Natural killer cell treated with Interleukin-12 subunit alpha and Interleukin-12 subunit beta and Interleukin-15 and Interleukin-18, amount 100 ng/mL, for 72 hours (primary cell): ENCODE measurements around the gene TUBGCP3. TPM values are rescaled to one million over a fixed set of nuclear protein-coding genes. Genes with fewer than 3 reads are reported as not detected.
A peak's percentile ranks its signal among the peaks of the same experiment; 100 is the strongest.

Experiments used
- ATAC-seq, 2 donors: fragments of 150-1000 bp; cut with Tn5 transposase in 1 of 2; sonication (Bioruptor Pico), chemical (Tn5 transposase) in 1 of 2; 2 replicates each; pipeline ENCODE4 v1.10.0; 2021
- DNase-seq: peaks from one replicate; pipeline ENCODE4 v3.0.0; 2022; ENCODE audit warnings: low spot score
- H3K27ac Mint-ChIP-seq, 2 donors: 1 replicate in 1 of 2; 2 replicates in 1 of 2; pipeline ENCODE4 v1.8.0; 2022; ENCODE audit warnings: mixed read lengths in 2 of 2, mild to moderate bottlenecking in 1 of 2, moderate library complexity in 1 of 2
- H3K27me3 Mint-ChIP-seq, 2 donors: 1 replicate in 1 of 2; 2 replicates in 1 of 2; pipeline ENCODE4 v1.8.0; 2022; ENCODE audit warnings: mixed read lengths in 2 of 2
- H3K36me3 Mint-ChIP-seq: one replicate; pipeline ENCODE4 v1.8.0; 2022; ENCODE audit warnings: mixed read lengths
- H3K4me1 Mint-ChIP-seq, 2 donors: 1 replicate in 1 of 2; 2 replicates in 1 of 2; pipeline ENCODE4 v1.8.0; 2022; ENCODE audit warnings: low read depth in 2 of 2, mixed read lengths in 2 of 2, mild to moderate bottlenecking in 1 of 2
- H3K4me3 Mint-ChIP-seq: one replicate; pipeline ENCODE4 v1.8.0; 2022; ENCODE audit warnings: mixed read lengths
- H3K9me3 Mint-ChIP-seq: 2 replicates; pipeline ENCODE4 v1.8.0; 2022; ENCODE audit warnings: mixed read lengths
- total RNA-seq, 2 donors: library from RNA; stranded (reverse); gene quantifications; one replicate each; pipeline ENCODE4 v1.2.3, GENCODE V29; 2022

Gene TUBGCP3
- total RNA-seq, 2 donors from 2014 or later, result 46.7 to 86.3 TPM

- DNase-seq, result no peak
- Mint-ChIP-seq H3K27me3 (peaks cover 11 to 21% of the 10 kb centered on the region in 2 donors), H3K36me3 (no peaks in the 10 kb centered on the region), H3K9me3 (no peaks in the 10 kb centered on the region), H3K4me3 (peak overlapping the region; percentile 86), H3K4me1 (peaks cover 6 to 7% of the 10 kb centered on the region in 2 donors), H3K27ac (no peak overlapping the region)
- ATAC-seq, result no peak
Observed at GRCh38 chr13:112605531-112605990, 17.6 kb upstream of the TUBGCP3 start.

GRCh38 chr13:112603641-112604225 lies 15.8 kb upstream of the TUBGCP3 start:
- Mint-ChIP-seq H3K4me1 (peaks cover 6 to 7% of the 10 kb centered on the region in 2 donors), H3K36me3 (no peaks in the 10 kb centered on the region), H3K27me3 (peaks cover 8 to 13% of the 10 kb centered on the region in 2 donors), H3K4me3 (no peak overlapping the region), H3K9me3 (no peaks in the 10 kb centered on the region), H3K27ac (no peak overlapping the region)
- no peak for DNase-seq
- ATAC-seq, result no peak

- no peak for DNase-seq
- H3K27ac Mint-ChIP-seq, result no peak overlapping the region
- ATAC-seq, result no peak
- H3K27me3 Mint-ChIP-seq, result peaks cover 11 to 12% of the 10 kb centered on the region in 2 donors
- H3K9me3 Mint-ChIP-seq, result no peaks in the 10 kb centered on the region
- peaks cover 6 to 7% of the 10 kb centered on the region in 2 donors for H3K4me1 Mint-ChIP-seq
- no peaks in the 10 kb centered on the region for H3K36me3 Mint-ChIP-seq
- H3K4me3 Mint-ChIP-seq, result no peak overlapping the region
Observed at GRCh38 chr13:112602189-112602588, 14.2 kb upstream of the TUBGCP3 start.

- H3K27me3 Mint-ChIP-seq, result peaks cover 14 to 15% of the 10 kb centered on the region in 2 donors
- ATAC-seq, result no peak
Observed at GRCh38 chr13:112601371-112601770, 13.4 kb upstream of the TUBGCP3 start.

GRCh38 chr13:112596235-112596634 lies 8.3 kb upstream of the TUBGCP3 start:
- peaks cover 24 to 25% of the 10 kb centered on the region in 2 donors for H3K27me3 Mint-ChIP-seq
- peak overlapping the region; percentile 35 for H3K4me3 Mint-ChIP-seq
- H3K4me1 Mint-ChIP-seq, result peaks cover 9 to 12% of the 10 kb centered on the region in 2 donors
- H3K9me3 Mint-ChIP-seq, result no peaks in the 10 kb centered on the region
- no peak for DNase-seq
- no peak for ATAC-seq
- peaks cover 5% of the 10 kb centered on the region for H3K36me3 Mint-ChIP-seq
- H3K27ac Mint-ChIP-seq, result peak overlapping the region in 1 of 2 donors; percentile 25

More at GRCh38 chr13:112601371-112601770, 13.4 kb upstream of the TUBGCP3 start:
- DNase-seq, result no peak
- H3K4me3 Mint-ChIP-seq, result no peak overlapping the region
- H3K9me3 Mint-ChIP-seq, result no peaks in the 10 kb centered on the region
- H3K27ac Mint-ChIP-seq, result no peak overlapping the region
- peaks cover 6 to 8% of the 10 kb centered on the region in 2 donors for H3K4me1 Mint-ChIP-seq
- no peaks in the 10 kb centered on the region for H3K36me3 Mint-ChIP-seq

GRCh38 chr13:112592647-112593046 lies 4.7 kb upstream of the TUBGCP3 start:
- peaks cover 5% of the 10 kb centered on the region for H3K36me3 Mint-ChIP-seq
- no peak for ATAC-seq
- no peak for DNase-seq
- peaks cover 16 to 19% of the 10 kb centered on the region in 2 donors for H3K27me3 Mint-ChIP-seq
- H3K27ac Mint-ChIP-seq, result no peak overlapping the region
- no peak overlapping the region for H3K4me3 Mint-ChIP-seq
- H3K4me1 Mint-ChIP-seq, result peaks cover 20 to 27% of the 10 kb centered on the region in 2 donors
- H3K9me3 Mint-ChIP-seq, result no peaks in the 10 kb centered on the region

- Mint-ChIP-seq H3K4me3 (no peak overlapping the region), H3K9me3 (no peaks in the 10 kb centered on the region), H3K4me1 (peaks cover 22 to 30% of the 10 kb centered on the region in 2 donors), H3K27me3 (peaks cover 12 to 14% of the 10 kb centered on the region in 2 donors), H3K36me3 (peaks cover 5% of the 10 kb centered on the region), H3K27ac (no peak overlapping the region)
- DNase-seq (no peak), ATAC-seq (no peak)
Observed at GRCh38 chr13:112592181-112592580, 4.2 kb upstream of the TUBGCP3 start.

- Mint-ChIP-seq H3K9me3 (no peaks in the 10 kb centered on the region), H3K4me3 (peak overlapping the region; percentile 99), H3K36me3 (no peaks in the 10 kb centered on the region), H3K27ac (peak overlapping the region; percentile 97), H3K27me3 (no peaks in the 10 kb centered on the region), H3K4me1 (peaks cover 26 to 33% of the 10 kb centered on the region in 2 donors)
- DNase-seq, result no peak
- ATAC-seq, result no peak
Observed at GRCh38 chr13:112588490-112589297, 741 bp upstream of the TUBGCP3 start.

- Mint-ChIP-seq H3K4me1 (peaks cover 33 to 39% of the 10 kb centered on the region in 2 donors), H3K27me3 (no peaks in the 10 kb centered on the region), H3K4me3 (peak overlapping the region; percentile 99), H3K9me3 (no peaks in the 10 kb centered on the region), H3K36me3 (no peaks in the 10 kb centered on the region), H3K27ac (peak overlapping the region; percentile 97)
- peak; percentile 90 to 91 for ATAC-seq
- DNase-seq, result peak; percentile 87
Observed at GRCh38 chr13:112587212-112587763, 665 bp downstream of the TUBGCP3 start.

- DNase-seq (no peak), ATAC-seq (no peak)
- Mint-ChIP-seq H3K27ac (peak overlapping the region; percentile 97), H3K4me1 (peaks cover 36 to 48% of the 10 kb centered on the region in 2 donors), H3K9me3 (no peaks in the 10 kb centered on the region), H3K36me3 (no peaks in the 10 kb centered on the region), H3K27me3 (no peaks in the 10 kb centered on the region), H3K4me3 (peak overlapping the region; percentile 99)
Observed at GRCh38 chr13:112586334-112586960, 1.5 kb downstream of the TUBGCP3 start.

- DNase-seq (no peak), ATAC-seq (no peak)
- H3K4me3 Mint-ChIP-seq, result no peak overlapping the region
- H3K36me3 Mint-ChIP-seq, result no peaks in the 10 kb centered on the region
- H3K9me3 Mint-ChIP-seq, result no peaks in the 10 kb centered on the region
- H3K27me3 Mint-ChIP-seq, result no peaks in the 10 kb centered on the region
- H3K4me1 Mint-ChIP-seq, result peaks cover 41 to 54% of the 10 kb centered on the region in 2 donors
- H3K27ac Mint-ChIP-seq, result no peak overlapping the region
Observed at GRCh38 chr13:112583592-112584277, 4.2 kb downstream of the TUBGCP3 start.

GRCh38 chr13:112582263-112582662 lies 5.7 kb downstream of the TUBGCP3 start:
- Mint-ChIP-seq H3K9me3 (no peaks in the 10 kb centered on the region), H3K27me3 (no peaks in the 10 kb centered on the region), H3K4me1 (peaks cover 36 to 48% of the 10 kb centered on the region in 2 donors), H3K27ac (peak overlapping the region in 1 of 2 donors; percentile 53), H3K36me3 (no peaks in the 10 kb centered on the region), H3K4me3 (no peak overlapping the region)
- ATAC-seq (no peak), DNase-seq (no peak)

GRCh38 chr13:112580912-112581311 lies 7.0 kb downstream of the TUBGCP3 start:
- no peak overlapping the region for H3K4me3 Mint-ChIP-seq
- no peak overlapping the region for H3K27ac Mint-ChIP-seq
- H3K4me1 Mint-ChIP-seq, result peaks cover 30 to 46% of the 10 kb centered on the region in 2 donors
- H3K27me3 Mint-ChIP-seq, result no peaks in the 10 kb centered on the region
- no peak for DNase-seq
- no peak for ATAC-seq
- no peaks in the 10 kb centered on the region for H3K9me3 Mint-ChIP-seq
- no peaks in the 10 kb centered on the region for H3K36me3 Mint-ChIP-seq
